HG03521 (cell line): ENCODE data around the gene COIL.

Experiments
- ATAC-seq: cut with Tn5 transposase; IDR thresholded peaks from one replicate; pipeline ENCODE4 v1.9.1; 2021; ENCODE audit warnings: mild to moderate bottlenecking, moderate library complexity; ENCODE audit not compliant: unreplicated experiment

Gene COIL

DNA sequence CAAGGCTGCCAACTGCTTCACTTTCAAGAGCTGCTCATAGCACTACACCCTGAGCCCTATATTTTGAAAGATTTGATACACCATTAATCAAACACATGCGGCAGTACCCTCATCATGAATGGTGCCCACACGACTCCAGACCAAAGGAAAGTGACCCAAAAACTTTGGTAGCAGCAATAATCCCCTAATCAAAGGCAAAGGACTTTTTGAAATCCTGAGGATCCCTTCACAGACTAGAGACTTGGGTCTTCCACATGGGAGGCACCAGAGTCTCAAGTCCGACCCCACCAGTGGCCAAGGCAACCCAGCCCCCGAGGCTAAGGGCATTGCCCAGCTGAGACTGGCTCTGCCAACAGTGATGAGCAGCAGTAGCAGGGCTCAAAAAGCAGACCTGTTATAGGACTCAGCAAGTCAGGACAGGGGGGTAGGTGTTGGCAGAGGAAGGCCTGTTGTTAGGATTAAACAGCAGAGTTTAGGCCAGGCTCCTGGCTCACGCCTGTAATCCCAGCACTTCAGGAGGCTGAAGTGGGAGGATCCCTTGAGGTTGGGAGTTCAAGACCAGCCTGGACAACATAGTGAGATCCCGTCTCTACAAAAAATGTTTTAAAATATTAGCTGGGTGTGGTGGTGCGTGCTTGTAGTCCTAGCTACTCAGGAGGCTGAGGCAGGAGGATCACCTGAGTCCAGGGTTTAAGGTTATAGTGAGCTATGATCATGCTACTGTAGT lies 50.2 kb downstream of the COIL start:
- no peak for ATAC-seq

DNA sequence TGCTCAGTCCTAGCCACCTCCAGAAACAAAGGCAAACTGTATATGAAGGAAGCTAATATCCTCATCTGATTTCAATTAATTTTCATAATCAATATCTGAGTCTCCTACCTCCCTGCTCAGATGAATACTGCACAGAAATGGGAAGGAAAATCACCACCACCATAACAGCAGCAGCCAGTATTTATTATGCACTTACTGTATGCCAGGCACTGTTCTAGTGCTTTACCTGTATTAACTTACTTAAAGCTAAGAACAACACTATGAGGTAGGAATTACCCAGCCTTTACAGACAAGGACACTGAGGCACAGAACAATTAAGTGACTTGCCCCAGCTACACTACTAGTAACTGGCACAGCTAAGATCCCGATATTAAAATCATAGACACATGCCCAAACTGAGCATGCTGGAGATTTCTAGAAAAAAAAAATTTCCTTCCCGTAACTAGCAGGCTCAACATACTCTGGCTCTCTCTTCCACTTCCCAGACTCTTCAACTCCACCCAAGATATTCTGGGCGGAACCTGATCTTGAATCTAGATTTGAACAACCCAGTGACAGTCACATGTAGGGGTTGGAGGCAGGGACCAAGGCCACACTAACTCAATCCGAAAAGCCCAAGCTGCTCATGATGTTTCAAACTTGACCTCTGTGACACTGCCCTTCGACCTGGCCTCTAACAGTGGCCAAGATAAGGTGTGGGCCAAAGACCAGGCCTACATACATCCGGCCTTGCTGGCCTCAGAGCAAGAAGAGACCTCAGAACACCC lies 50.9 kb downstream of the COIL start:
- no peak for ATAC-seq

DNA sequence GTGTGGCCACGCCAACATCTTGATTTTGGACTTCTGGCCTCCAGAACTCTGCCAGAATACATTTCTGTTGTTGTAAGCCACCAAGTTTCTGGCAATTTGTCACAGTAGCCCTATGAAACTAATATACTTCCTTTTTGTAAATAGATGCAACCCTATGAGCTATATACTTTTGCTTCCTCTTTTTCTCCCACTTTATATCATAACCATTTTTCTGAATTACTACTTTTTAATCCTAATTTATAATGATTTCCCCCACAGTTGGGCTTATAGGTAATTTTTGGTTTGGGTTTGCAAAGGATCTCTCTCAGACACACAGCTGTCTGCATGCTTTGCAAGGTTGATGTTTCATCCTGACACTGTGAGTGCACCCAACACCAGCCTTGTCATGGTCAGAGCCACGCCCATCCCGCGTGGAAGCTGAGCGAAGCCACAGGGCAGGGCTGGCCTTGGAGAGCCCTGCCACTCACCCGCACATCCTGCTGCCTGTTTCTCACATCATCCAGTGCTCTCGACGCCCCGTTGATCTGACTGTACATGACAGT lies 52.8 kb downstream of the COIL start:
- ATAC-seq = peak; percentile 75

DNA sequence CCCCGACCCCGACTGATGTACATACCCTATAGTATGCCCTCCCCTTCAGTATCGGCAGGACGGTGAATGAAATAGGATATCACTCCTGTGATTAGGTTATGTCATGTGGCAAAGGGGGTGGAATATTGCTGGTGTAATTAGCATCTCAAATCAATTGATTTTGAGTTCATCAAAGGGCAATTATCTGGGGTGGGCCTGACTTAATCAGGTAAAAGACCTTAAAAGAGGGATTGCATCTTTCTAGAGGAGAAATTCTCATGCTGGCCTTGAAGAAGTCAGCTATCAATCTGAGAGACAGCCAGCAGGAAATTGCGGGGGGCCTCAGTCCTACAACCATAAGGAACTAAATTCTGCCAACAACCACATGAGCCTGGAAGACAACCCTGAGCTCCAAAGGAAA lies 57.3 kb downstream of the COIL start:
- ATAC-seq = no peak

DNA sequence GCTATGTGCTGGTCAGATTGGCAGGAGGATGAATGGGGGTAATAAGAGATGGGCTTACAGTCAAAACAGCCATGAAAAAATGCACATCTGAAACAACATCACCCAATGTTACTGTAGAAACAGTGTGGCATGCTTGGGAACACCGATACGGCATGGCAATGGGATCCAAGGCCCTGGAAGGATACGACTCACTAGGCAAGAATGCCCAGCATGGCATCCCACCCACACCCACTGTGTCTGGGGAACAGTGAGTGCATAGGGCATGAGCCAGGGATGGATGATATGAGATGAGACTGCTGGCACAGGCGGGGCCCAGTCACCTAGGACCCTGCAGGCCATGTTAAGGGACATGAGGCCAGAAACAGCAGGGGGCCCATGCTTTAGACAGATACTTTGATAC lies 58.5 kb downstream of the COIL start:
- no peak for ATAC-seq

DNA sequence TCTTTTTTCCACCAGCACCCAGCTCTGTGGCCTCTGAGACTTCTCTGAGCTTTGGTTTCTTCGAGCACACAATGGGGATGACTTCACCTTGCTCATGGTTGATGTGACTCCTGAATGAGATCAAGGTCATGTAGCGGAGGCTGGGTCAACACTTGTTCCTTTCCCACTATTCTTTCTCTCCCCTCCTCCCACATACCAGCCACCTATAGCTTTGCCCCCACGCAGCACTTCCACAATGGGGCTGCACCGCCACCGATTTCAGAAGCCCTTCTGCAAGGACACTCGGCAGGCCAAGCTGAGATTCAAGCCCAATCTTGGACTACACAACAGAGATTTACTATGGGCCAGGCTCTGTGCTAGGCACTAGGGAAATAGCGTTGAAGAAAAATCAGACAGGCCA lies 61.4 kb downstream of the COIL start:
- no peak for ATAC-seq

DNA sequence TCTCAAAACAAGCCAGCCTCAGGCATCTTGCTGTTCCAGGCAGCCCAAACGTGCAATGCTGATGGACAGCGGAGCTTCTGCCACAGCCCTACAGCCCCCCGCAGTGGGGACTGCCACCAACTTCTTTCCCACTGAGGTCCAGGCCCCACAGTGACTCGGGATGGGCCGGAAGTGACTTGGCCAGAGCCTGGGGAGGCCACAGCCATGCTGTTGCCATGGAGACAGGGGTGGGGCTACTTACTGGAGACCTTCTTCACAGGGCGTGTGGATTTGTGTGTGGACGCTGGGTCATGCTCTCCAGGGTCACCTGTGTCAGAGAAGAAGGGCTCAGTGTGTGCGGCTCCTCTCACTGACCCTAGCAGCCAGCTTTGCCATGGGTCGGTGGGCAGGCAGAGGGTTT lies 62.0 kb downstream of the COIL start:
- ATAC-seq = no peak

DNA sequence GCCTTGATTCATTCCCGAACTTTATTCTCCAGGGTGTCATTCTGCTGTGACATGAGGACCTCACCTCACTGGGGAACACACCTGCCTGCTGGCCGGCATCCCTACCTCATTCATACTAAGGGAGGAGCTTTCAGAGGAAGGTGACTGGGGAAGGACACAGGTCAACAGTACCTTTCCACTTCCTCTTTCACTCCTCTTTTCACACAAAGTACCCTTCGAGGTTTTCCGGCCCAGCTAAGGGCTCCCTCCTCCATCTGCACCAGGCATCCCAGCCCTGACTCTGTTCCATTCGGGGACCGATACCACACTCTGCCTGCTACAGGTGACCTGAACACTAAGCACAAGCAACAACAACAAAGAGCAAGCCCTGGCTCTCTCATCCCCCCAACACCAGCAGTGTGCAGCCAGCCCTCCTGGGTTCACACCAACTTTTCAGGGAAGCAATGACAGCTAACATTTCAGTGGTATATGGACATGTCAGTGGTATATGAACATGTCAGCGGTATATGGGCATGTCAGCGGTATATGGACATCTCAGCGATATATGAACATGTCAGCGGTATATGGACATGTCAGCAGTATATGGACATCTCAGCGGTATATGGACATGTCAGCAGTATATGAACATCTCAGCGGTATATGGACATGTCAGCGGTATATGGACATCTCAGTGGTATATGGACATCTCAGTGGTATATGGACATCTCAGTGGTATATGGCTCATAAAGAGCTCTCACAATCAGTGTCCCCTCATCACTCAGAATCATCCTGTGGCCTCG lies 63.0 kb downstream of the COIL start:
- ATAC-seq = no peak

DNA sequence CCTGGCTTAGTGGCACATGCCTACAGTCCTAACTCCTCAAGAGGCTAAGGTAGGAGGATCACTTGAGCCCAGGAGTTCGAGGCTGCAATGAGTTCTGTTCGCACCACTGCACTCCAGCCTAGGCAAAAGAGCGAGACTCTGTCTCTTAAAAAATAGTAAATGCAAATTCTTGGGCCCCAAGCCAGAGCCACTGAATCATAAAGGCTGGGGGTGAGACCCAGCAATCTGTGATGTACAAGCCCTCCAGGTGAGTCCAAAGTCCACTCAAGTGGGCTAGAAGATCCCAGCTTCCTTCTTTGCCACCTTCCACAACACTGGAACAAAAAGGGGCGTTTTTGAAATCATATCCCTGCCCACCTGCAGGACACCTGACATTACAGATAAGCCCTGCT lies 63.9 kb downstream of the COIL start:
- no peak for ATAC-seq

DNA sequence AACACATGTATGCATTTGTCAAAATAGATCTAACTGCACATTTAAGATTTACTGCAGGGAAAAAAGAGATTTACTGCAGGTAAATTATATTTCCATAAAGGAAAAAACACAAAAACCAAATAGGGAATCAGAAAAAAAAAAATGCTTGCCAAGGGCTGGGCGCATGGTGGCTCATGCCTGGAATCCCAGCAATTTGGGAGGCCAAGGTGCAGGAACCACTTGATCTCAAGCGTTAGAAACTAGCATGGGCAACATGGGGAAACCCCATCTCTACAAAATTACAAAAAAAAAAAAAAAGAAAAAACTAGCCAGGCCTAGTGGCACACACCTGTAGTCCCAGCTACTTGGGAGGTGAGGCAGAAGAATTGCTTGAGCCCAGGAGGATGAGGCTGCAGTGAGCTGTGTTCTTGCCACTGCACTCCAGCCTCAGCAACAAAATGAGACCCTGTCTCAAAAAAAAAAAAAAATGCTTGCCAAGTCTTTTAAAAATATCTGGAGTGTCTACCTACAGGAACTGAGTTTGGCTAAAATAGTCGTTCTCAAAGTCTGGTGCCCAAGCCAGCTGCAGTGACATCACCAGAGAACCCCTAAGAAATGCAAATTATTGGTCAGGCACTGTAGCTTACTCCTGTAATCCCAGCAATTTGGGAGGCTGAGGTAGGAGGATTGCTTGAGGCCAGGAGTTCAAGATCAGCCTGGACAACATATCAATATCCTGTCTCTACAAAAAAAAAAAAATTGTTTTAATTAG lies 64.5 kb downstream of the COIL start:
- no peak for ATAC-seq

DNA sequence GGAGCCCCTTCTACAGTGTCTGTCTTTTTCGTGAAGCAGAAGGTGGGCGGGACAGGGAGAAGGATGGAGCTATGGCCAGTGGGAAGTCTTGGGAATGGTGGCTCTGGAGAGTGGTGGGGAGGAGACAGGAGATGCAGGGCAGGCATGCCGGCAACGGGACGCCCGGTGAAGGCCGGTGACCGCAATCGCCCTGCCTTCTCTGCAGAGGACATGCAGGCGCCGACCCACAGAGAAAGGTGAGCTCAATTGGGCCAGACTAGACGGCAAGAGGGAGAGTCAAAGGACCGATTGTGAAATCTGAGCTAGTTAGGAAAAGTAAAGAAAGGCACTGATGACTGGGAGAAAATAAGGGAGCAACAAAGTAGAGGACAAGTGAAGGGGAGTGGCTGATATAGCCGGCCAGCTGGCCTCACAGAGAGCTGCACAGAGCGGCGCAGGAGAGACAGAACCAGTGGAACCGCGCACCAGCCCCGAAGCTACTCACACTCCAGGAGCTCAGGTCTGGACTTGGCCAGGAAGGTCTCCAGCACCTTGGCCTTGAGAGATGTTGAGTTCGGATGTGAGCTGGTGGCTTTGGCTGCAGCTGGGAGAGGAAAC lies 65.9 kb downstream of the COIL start:
- no peak for ATAC-seq

DNA sequence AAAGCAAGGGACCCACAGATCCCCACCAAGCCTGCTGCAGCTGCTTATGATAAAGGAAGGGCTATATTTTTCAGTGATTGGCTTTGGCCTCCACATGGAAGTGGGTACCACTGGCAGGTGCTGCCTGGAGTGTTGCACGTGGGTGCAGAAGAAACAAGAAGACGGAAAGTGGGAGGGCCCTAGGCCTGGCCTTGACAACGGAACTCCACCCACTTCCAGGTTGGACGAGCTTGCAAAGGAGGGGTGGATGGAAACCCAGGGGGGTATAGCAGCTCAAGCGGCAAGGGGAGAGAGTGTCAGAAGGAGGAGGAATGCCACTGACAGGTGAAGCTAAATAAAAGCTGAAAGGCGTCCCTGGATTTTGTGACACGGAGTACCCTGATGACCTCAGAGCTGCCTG lies 67.3 kb downstream of the COIL start:
- ATAC-seq = no peak

DNA sequence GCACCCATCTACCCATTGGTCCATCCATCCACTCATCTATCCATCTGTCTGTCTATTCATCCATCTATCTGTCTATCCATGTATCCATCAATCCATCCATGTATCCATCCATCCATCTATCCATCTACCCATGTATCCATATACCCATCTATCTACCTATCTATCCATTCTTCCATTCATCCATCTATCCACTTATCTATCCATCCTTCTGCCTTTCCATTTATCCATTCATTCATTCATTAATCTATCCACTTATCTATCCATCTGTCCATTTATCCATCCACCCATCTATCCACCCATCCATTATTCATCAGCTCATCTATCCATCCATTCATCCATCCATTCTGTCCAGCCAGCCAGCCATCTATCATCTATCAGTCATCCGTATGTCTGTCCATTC lies 68.5 kb downstream of the COIL start:
- ATAC-seq = no peak

DNA sequence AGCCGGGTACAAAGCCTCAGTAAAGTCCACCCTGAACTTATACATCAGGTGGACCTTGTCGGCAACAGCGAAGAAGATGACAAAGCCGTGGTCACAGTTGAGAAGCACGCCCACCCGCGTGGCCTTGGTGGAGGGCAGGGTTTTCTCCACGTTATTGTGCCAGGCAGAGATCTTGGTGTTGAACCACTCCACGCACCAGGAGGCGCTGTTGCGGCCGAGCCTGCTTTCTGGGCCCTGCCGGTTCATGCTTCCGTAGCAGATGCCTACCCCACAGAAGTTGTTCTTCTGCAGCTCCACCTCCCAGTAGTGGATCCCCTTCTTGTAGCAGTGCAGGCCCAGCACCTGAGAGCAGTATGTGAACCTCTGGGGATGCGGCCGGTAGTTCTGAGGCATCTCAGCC lies 69.1 kb downstream of the COIL start:
- ATAC-seq = no peak

DNA sequence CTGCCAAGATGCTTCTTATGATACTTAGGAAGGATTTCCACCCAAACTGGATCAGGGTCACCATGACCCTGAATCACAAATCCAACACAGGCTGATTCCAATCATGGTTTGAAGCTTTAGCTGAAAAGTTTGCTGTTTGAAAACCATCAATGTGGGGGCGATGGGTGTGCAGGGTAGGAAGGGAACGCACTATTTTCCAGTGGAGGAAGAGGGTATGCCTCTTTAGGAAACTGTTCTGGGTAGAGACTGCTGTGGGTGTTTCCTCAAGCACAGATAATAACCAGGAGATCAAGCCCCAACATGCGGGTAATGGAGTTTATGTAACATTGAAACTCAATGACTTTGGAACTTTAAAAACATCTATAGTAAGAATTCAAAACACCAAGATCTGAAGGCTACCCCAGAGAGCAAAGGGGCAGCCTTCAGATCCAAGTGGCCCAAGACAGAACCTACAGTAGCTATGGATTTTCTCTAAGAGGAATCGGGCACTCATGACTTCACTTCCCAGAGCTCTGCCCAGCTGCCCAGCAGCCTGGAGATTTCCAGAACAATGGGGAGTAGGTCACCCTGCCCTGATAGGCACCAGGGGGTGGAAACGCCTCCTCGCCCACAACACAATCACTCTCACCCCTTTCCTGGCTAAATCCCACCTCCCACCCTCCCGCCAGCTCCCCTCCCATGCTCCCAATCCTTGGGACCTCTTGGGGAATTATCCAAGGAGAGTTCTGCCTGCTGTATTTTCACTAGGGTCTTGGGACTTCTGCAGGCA lies 69.8 kb downstream of the COIL start:
- ATAC-seq = no peak

DNA sequence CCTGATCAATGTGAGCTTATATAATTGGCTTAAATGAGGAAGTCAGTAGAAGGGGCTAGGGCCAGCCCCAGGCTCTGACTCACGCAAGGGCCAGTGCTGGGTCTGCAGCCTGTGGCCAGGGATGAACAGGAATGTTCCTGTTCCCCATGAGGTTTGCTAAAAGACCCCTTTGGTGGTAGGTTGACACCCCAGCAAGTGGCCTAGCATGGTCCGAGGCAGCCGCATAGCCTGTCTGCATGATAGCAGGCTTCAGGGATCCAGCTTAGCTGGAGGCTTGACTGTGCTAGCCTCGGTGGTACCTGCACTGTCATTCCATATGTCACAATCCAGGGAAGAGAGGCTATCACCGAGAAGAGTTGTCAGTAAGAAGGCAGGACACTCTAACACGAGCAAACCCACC lies 70.5 kb downstream of the COIL start:
- no peak for ATAC-seq
